Amygdala (tissue), 56 donors: ENCODE results near the gene DNAH7.
A peak's percentile ranks its signal among the peaks of the same experiment; 100 is the strongest.
"Not testable (repeated sequence)": the region's sequence is repeated elsewhere in the genome, so short reads cannot be mapped to it uniquely, and the experiment has no call there.

ENCODE experiments used
- DNase-seq, 56 donors: peaks; one replicate each; lab custom pipeline; 2025; lab: John Stamatoyannopoulos, UW

The DNAH7 gene

DNA sequence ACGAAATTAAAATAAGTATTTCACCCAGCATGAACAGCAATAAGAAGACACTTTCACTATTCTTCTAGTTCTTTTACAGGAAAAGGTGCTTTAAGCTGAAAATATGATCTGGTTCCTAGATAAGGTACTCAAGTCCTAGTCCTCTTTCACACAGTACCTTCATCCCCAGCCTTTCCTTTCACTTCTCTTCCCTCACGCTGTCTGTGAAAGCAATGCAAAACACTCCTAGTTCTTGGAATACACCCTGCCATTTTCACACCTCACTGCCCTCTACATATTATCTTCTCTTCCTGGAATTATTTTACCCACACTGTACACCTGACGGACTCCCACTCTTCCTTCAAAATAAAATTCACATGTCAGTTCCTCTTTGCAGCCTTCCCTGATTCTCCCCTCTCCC lies 82.9 kb downstream of the DNAH7 start:
- no peak for DNase-seq

DNA sequence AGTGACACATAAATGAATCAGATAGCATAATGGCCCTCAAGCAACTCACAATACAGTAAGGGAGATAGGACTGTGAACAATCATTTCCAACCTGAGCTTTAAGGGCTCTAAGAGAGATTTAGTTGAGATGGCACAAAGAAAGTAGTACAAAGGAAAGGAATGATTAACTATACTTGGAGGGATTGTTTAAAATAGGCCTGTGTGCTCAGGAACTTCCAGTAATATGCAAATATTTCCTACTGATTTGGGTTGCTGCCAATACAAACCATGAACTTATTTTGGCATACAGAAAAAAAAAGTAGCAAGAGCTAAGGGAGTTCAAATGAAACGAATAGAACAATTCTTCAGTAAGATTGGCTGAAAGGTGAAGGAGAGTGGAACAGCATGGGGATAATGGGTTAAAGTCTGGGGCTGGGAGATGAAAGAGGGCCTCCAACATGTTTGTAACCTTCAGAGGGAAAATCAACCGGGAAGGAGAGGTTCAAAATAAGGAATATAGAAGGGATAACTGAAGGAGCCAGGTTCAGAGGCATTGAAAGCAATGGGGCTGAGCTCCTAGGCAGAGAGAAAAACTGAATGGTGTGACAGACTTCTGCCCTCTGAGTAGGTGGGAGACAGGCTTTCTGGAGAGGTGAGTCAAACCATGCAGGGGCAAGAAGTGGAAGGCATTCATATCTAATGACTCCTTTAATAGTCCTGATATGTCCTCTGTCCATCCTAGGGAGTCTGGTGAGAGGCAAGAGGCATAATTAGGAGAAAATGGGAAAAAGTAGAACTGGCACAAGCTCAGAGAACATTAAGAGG lies 83.5 kb downstream of the DNAH7 start:
- DNase-seq = no peak

DNA sequence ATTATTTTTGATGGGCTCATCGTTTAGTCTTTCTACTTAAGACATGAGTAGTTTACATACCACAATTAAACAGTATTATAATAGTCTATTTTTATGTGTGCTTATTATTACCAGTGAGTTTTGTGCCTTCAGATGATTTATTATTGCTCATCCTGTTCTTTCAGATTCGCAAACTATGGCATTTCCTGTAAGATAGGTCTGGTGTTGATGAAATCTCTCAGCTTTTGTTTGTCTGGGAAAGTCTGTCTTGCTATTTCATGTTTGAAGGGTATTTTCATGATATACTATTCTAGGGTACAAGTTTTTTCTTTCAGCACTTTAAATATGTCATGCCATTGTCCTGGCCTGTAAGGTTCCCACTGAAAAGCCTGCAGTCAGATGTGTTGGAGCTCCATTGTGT lies 101.3 kb downstream of the DNAH7 start:
- no peak for DNase-seq

DNA sequence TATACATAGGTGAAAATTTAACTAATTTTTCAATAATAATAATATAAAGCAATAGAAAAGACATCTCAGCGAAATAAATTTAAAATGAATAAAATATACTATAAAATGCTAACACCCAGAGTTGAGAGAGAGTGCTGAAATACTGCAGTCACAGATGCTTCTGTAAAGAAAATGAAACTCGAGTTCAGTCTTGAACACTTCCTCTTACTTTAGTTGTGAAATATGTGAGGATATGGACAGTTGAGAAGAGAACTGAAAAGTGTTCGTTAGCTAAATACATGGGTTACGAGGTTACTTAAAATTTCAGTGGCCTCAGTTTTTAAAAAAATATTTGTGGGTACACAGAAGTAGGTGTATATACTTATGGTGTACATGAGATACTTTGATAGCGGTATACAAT lies 106.8 kb downstream of the DNAH7 start:
- no peak for DNase-seq

DNA sequence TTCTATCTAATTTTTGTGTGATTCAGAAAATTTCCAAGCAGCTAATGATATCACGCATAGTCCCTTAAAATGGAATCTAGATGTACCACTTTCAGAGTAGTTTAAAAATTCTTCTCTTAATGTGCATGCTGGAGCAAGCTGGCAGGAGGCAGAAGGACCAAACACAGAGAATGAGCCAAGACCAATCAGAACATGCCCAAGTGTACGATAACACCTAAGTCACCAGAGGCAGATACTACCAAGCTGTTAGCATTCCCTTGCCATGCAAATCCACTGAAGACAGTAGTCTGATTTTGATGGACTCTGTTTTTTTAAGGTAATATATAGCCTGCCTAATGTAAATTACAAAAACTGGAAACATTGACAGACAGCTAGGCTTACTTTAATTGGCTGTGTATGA lies 109.3 kb downstream of the DNAH7 start:
- no peak for DNase-seq

DNA sequence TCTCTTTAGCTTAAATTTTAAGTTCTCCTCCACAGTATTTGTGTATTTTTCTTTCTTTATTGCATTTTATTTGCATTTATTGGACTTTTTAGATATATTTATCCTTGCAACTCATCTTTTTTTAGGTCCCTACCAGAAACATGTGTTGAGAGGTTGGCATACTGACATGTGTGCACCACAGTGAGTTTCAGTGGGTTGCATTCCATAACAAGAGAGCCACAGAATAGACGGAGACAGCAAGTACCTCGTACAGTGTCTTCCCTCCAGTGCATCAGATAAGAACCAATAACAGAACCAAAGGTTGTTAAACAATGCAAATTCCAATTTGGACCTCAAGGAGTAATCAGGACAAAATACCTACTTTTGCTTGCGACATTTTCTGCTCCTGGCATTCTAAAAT lies 111.9 kb downstream of the DNAH7 start:
- no peak for DNase-seq

DNA sequence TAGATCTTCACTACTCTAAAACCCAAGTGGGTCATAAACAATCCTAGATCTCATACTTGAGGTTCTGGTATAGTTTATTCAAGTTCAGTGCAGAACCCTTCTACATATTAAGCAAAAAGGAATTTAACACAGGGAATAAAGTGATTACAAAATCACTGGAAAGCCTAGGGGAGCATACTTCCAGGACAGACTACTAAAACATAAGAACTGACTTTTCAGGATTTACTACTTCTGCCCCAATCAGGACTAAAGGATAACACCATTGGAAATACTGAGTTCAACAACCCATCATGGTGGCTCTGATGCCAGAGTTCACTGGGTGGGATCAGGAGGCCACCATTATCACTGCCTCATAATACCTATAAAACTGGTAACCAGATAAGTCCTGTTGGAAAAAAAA lies 123.6 kb downstream of the DNAH7 start:
- DNase-seq = no peak

DNA sequence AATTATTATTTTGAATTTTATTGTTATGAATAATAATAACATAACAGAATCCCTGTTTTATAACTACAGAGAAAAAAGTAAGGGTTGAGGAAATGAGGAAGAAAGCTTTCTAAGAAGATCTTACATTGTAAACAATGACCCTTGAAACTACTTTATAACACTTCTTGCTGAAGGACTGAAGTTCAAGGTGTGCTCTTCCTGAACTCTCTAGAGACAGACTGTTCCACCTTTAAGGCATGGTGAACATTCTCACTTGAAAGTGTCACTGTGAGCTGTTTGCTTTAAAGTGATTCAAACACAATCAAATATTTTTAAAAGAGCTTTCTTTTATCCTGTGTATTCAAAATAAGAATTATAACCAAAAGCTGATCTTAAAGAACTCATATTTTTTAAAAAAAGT lies 131.5 kb downstream of the DNAH7 start:
- no peak for DNase-seq

DNA sequence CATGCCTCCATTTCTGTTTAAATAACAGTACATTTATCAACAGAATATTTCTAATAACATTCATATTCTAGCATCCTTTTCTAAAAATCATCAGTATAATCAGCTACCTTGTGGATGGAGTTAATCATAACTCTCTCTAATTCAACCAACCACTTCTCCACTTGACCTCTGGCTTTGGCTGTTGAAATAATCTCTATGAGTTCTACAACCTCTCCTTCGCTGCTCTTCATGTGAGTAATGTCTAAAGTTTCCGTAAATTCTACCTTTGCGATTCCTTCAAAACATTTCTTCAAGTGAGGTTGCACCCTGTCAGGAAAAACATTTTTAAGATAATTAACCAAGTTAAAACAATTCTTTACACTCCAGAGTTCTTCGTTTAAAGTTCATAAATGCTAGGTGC lies 134.2 kb downstream of the DNAH7 start:
- no peak for DNase-seq

DNA sequence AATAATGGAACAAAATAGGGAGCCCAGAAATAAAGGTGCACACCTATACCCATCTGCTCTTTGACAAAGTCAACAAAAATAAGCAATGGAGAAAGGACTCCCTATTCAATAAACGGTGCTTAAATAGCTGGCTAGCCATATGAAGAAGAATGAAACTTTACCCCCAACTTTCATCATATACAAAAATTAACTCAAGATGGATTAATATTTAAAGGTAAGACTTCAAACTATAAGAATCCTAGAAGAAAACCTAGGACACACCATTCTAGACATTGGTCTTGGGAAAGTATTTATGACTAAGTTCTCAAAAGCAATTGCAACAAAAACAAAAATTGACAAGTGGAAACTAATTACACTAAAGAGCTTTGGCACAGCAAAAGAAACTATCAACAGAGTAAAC lies 139.1 kb downstream of the DNAH7 start:
- DNase-seq = no peak

DNA sequence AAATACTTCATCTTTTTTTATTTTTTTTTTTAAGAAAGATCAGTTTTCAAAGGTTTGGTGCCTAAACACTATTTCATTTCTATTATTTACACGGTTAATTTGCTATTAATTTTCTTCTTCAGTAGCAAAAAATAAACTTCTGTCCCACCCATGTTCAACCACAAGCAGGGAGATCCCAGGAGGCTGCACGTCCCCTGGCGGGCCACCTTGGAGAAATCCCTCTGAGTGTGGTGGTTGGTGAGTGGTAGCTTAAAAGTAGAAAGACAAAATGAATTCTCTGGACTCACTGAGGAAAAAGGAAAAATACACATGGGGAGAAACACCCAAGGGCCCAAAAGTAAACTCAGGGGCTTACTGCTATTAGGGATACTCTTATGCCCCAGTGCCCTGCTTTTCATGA lies 143.5 kb downstream of the DNAH7 start:
- DNase-seq = no peak

DNA sequence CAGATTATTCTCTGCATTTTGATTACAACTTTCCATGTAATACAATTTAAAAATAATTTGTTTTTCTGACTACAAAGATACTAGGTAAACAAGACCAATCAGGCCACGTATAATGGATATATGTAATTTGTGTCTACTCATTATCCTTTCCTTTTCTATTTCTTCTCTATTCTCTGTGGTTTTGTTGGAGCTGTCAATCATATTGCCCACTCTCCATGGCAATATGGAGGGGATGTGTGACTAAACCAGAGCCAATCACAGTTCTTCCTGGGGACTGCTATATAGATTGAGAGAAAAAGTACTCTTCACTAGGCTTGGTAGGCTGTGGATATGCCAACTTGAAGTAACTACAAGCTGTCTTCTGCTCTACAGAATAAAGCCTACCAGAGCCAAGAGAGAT lies 144.7 kb downstream of the DNAH7 start:
- no peak for DNase-seq

DNA sequence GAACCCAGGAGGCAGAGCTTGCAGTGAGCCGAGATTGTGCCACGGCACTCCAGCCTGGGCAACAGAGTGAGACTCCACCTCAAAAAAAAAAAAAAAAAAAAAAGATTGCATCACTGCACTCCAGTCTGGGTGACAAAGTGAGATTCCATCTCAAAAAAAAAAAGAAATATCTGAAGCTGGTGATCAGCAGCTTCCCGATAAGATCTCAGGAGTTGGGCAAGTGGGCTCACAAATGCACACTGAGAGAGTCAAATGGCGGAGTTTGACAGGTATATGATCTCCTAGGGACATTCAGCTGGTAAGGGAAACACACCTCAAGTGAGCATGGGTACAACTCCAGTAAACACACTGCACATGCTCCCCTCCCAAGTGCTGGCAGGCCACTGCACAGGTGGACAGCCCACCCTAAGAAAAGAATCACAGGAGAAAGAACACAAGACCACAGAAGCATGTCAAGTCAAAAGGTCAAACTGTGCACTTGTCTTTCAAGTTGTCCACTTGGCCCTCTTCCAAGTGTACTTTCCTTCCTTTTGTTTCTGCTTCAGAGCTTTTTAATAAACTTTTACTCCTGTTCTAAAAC lies 151.5 kb downstream of the DNAH7 start:
- DNase-seq = not testable (repeated sequence)

DNA sequence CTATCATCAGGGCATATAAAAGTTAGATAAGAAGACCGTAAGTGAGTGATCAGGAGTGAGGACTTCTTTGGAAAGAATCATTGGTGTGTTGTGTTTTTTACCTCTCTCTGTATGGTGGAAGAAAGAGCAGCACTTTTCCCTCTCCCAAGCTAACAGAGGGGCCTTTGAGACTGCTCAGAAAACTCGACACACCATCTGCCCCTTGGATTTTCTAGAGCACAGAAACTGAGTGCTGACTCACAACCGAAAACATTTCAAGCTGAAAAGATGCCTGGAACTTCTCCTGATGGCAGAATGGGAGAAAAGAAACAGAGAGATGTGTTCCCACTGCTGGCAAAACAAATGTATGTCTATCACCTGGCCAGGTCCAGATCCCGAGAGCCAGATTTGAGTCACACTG lies 156.6 kb downstream of the DNAH7 start:
- no peak for DNase-seq

DNA sequence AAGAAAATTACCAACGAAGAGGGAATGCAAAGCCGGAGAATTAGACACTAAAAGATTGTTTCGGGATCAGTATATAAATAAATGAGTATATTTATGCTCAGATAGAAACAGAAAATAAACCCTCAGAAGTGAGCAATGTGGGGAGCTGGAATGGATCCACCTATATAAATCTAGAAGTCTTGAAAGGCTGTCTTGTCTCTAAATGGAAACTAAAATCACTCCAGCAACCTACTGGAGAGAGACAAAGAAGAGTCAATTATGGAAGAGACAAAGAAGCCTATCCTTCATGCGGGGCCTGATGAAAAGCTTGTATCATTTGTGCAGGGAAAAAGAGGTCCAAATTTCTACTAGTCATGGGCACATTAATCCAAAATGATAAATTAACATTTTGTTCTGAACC lies 158.1 kb downstream of the DNAH7 start:
- no peak for DNase-seq

DNA sequence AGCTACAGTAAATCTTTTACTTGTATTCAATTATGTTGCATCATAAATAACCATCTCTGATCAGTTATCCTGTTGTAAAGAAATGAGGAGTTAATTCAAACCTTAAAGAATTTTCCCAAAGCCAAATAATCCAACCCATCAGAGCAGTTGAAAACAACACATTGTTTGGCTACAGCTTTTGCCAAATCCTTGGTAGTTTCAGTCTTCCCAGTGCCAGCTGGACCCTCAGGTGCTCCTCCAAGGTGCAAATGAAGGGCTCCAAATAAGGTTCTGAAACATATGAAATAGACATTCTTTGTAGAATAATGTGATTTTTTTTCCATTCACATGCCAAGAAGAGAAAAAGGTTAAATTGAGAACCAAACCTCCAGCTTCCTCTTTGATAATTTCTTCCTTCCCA lies 158.7 kb downstream of the DNAH7 start:
- no peak for DNase-seq

DNA sequence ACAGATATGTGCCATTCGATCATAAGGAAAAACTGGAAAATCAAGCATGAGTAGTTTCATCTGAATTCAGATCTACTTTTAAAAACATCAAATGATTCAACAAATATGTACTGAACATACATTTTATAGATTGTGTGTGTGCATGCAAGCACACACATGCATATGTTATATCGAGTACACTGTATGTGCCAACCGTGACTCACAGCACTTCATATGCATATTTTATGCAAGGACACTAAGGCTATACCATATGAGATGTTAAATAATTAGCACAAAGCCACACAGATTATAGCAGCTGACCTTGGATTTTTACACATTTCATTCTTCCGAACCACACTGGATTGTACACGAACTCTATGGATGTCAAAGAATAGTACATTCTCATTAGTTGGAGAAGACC lies 161.2 kb downstream of the DNAH7 start:
- DNase-seq = no peak

DNA sequence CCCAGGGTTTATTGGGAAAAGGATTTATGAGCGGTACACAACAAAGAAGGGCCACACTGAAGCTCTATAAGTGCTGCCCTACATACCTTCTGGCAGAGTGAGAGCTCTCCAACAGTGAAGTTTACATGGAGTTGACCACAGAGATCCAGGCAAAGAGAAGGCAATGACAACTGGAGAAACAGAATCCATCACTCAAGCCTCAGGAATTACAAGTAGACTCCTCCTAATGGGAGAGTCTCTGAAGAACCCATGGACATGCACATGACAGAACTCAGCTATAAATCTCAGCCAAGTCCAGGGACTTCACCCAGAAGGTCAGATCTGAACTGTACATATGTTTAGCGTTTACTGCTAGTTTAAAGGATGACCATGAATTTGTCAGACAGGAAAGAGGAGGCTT lies 164.7 kb downstream of the DNAH7 start:
- no peak for DNase-seq

DNA sequence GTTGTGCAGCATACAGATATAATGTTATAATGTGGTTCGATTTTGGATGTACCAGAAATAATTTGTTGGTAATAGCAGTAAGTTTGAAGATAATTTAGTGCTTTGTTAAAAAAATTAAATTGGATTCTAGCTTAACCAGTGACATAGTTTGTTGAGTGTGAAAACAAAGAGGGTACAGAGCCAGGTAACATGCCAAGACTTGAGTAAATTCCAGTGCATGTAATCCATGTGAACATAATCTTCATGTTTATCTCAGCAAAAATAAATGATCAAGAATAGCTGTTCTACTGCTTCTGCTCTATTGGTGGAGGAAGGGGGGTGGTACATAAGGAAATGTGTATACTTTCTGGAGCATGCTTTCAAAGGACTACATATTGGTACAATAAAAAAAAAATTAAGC lies 165.8 kb downstream of the DNAH7 start:
- no peak for DNase-seq

DNA sequence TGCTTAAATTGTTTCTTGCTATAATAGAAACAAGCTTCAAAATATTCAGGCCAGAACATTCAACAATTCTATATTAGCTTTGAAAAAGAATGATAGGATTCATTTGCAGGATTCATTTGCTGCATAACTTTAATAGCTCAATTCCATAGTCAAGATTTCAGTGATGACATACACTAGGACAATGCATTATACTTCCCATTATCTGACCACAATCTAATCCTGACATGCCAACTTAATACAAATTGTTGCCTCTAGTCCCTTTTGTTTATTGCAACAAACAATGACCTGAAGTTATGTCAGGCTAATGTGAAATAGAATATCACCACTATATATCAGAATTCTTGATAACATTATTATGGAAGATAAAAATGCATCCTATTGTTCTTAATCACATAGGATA lies 169.4 kb downstream of the DNAH7 start:
- no peak for DNase-seq

DNA sequence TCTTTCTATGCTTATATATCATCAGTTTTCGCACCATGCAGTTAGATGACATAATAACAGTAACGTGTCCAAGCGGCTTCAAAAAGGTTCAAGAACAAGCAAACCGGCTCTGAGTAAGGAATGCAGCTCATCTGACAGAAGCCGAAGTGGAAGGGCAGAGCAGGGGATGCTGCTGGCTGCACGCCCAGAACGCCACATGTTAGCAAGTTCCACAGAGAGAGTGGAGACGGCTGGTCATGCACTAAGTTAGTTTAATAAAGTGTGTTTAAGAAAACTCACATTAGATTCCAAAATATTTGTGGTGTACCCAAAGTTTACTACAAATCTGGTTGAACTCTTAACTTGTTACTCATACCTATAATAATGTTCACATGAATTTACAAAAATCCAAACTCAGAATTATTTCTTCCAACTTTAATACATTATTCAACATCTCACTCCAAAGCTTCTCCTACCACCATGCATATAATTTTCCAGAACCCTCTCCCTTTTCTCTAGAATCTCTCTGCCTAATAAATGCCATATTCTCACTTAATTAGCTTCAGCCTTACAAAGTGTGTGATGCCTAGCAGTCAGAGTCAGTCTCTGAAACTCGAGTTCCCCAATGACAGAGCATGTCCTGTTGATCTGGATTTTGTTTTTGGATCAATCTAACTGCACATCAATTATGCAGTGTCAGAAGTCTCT lies 170.0 kb downstream of the DNAH7 start:
- DNase-seq = peak in 49 of 56 donors; percentile 1 to 78 (median 39)

DNA sequence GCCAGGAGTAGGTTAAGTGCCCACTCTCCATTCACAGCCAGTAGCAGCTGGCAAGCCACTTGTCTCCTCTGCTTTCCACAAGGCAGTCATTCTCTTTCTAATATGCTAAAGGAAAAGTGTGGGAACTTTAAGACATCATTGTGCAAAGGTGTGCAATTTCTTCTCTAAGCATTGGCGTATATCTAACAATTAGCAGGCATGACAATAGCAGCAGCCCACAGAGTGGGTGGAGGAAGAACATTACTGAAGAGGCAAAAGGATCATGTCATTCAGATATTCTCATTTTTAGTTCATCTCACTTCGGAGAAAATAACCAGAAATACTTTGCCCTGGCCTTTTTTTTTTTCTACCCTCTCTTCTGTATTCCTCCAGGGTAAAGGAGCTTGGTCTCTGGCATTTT lies 177.6 kb downstream of the DNAH7 start:
- DNase-seq = no peak
